Vagina (tissue), 2 donors: ENCODE measurements around the gene CD48.

Experiments used
- CTCF ChIP-seq, 3 experiments: fragments of 450-650 bp in 2 of 3; fragments of 200-600 bp in 1 of 3; sonication (generic) in 1 of 3; IDR thresholded peaks; one replicate each; pipeline ENCODE4 v1.5.1; 2017 to 2019; ENCODE audit warnings: antibody characterized with exemption in 3 of 3, mild to moderate bottlenecking in 2 of 3, moderate library complexity in 2 of 3
- POLR2A ChIP-seq, 2 donors: fragments of 450-650 bp; IDR thresholded peaks; one replicate each; pipeline ENCODE4 v1.6.1; 2017; ENCODE audit warnings: antibody characterized with exemption in 2 of 2, mild to moderate bottlenecking in 2 of 2, moderate library complexity in 2 of 2

DNA sequence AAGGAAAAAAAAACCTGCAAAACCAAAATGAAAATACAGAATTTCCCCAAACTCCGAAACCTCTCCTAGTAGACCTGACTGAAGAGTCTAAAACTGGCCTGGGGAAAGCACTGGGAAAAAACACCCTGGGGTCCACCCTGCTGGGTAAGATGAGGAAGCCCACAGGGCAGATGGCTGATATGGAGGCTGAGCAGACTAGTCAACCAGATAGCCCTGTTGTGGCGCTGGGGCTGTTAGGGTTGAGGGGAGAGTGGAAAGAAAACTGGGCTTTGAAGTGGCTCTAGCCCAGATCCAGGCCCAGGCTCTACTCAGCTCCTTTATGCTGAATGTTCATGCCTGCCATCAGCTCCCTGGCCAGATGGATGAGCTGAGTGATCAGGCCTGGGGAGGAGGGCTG, 58.0 kb downstream of the CD48 start:
- no peak for TF ChIP-seq POLR2A (IDR thresholded peaks at IDR 0.05)
- TF ChIP-seq CTCF (IDR thresholded peaks at IDR 0.05) = no peak
